GM23338 (cell line): ENCODE data around the gene SLC25A29. TPM values are rescaled to one million over a fixed set of nuclear protein-coding genes. Genes with fewer than 3 reads are reported as not detected.
A peak's percentile ranks its signal among the peaks of the same experiment; 100 is the strongest.

Source experiments
- ATAC-seq: fragments of 200-7000 bp; cut with Tn5 transposase; 3 replicates; pipeline ENCODE4 v1.9.1; 2020
- DNase-seq: peaks from one replicate; pipeline ENCODE4 v3.0.0-alpha.2; 2015; ENCODE audit warnings: low spot score
- H2AFZ ChIP-seq: fragments of 200-600 bp; sonication (generic); 2 replicates; pipeline ENCODE4 v1.8.0; 2016; ENCODE audit warnings: antibody characterized with exemption, mild to moderate bottlenecking, moderate library complexity
- H3F3A ChIP-seq: fragments of 200-600 bp; sonication (generic); replicated peaks from 2 replicates; pipeline ENCODE4 v1.8.0; 2017; ENCODE audit warnings: antibody characterized with exemption, mixed run types, low read depth
- H3K27ac ChIP-seq: fragments of 200-600 bp; sonication (generic); 2 replicates; pipeline ENCODE4 v1.6.1; 2016; ENCODE audit warnings: low read depth
- H3K27me3 ChIP-seq: fragments of 200-600 bp; sonication (generic); 2 replicates; pipeline ENCODE4 v1.8.0; 2016; ENCODE audit warnings: mild to moderate bottlenecking, mixed run types, moderate library complexity; ENCODE audit not compliant: insufficient read depth
- H3K36me3 ChIP-seq: fragments of 200-600 bp; sonication (generic); 2 replicates; pipeline ENCODE4 v1.8.0; 2016; ENCODE audit warnings: mild to moderate bottlenecking; ENCODE audit not compliant: insufficient read depth
- H3K4me1 ChIP-seq: fragments of 200-600 bp; sonication (generic); 2 replicates; pipeline ENCODE4 v1.8.0; 2016; ENCODE audit warnings: mild to moderate bottlenecking, moderate library complexity; ENCODE audit not compliant: insufficient read depth
- H3K4me2 ChIP-seq: fragments of 200-600 bp; sonication (generic); 2 replicates; pipeline ENCODE4 v1.7.1; 2017; ENCODE audit warnings: mixed run types
- H3K4me3 ChIP-seq: fragments of 200-600 bp; sonication (generic); 2 replicates; pipeline ENCODE4 v1.6.1; 2016; ENCODE audit warnings: mixed run types
- H3K79me2 ChIP-seq: fragments of 200-600 bp; sonication (generic); replicated peaks from 2 replicates; pipeline ENCODE4 v1.8.0; 2017; ENCODE audit warnings: mild to moderate bottlenecking; ENCODE audit not compliant: insufficient read depth
- H3K9me2 ChIP-seq: fragments of 200-600 bp; sonication (generic); 2 replicates; pipeline ENCODE4 v1.8.0; 2017; ENCODE audit not compliant: insufficient read depth
- H4K20me1 ChIP-seq: fragments of 200-600 bp; sonication (generic); replicated peaks from 2 replicates; pipeline ENCODE4 v1.8.0; 2017; ENCODE audit warnings: mild to moderate bottlenecking; ENCODE audit not compliant: insufficient read depth
- H3K27ac Mint-ChIP-seq: 2 replicates; pipeline ENCODE4 v1.8.0; 2020; ENCODE audit warnings: inconsistent platforms, mild to moderate bottlenecking, moderate library complexity, mixed read lengths
- H3K27me3 Mint-ChIP-seq: 3 replicates; pipeline ENCODE4 v1.8.0; 2022; ENCODE audit warnings: low read depth, mild to moderate bottlenecking, moderate library complexity, mixed read lengths, inconsistent platforms; ENCODE audit not compliant: insufficient read depth, poor library complexity
- H3K36me3 Mint-ChIP-seq: 3 replicates; pipeline ENCODE4 v1.8.0; 2021; ENCODE audit warnings: low read depth, mild to moderate bottlenecking, inconsistent platforms, moderate library complexity, mixed read lengths
- H3K4me1 Mint-ChIP-seq: 3 replicates; pipeline ENCODE4 v1.8.0; 2020; ENCODE audit warnings: mild to moderate bottlenecking, inconsistent platforms, mixed read lengths
- H3K4me3 Mint-ChIP-seq: 3 replicates; pipeline ENCODE4 v1.8.0; 2021; ENCODE audit warnings: moderate library complexity, mild to moderate bottlenecking, inconsistent platforms, mixed read lengths
- H3K9me3 Mint-ChIP-seq: 3 replicates; pipeline ENCODE4 v1.8.0; 2020; ENCODE audit warnings: moderate library complexity, mild to moderate bottlenecking, inconsistent platforms, mixed read lengths
- CREB1 ChIP-seq: fragments of 250-450 bp; sonication (Bioruptor Pico); IDR thresholded peaks from 2 replicates; pipeline ENCODE4 v1.5.0; 2020; ENCODE audit warnings: low read depth, mild to moderate bottlenecking, moderate library complexity
- EZH2 ChIP-seq: fragments of 200-600 bp; sonication (generic); IDR thresholded peaks from one replicate; pipeline ENCODE4 v1.8.0; 2017; ENCODE audit warnings: antibody characterized with exemption, mild to moderate bottlenecking, low read depth; ENCODE audit not compliant: unreplicated experiment
- JUNB ChIP-seq: IDR thresholded peaks from one replicate; pipeline ENCODE4 v1.6.1; 2016; ENCODE audit warnings: antibody characterized with exemption; ENCODE audit not compliant: unreplicated experiment
- POLR2AphosphoS5 ChIP-seq: IDR thresholded peaks from 2 replicates; pipeline ENCODE4 v1.6.1; 2016; ENCODE audit warnings: antibody characterized with exemption, low read depth
- REST ChIP-seq: IDR thresholded peaks from one replicate; pipeline ENCODE4 v1.6.1; 2018; ENCODE audit warnings: antibody characterized with exemption; ENCODE audit not compliant: unreplicated experiment
- ZNF114 ChIP-seq: fragments of 250-450 bp; sonication (Bioruptor Pico); IDR thresholded peaks from 2 replicates; pipeline ENCODE4 v1.5.0; 2020; ENCODE audit warnings: mild to moderate bottlenecking, moderate library complexity
- ZNF331 ChIP-seq: fragments of 250-450 bp; sonication (Bioruptor Pico); IDR thresholded peaks from 2 replicates; pipeline ENCODE4 v1.5.0; 2020; ENCODE audit warnings: low read depth, mild to moderate bottlenecking, moderate library complexity
- ZNF462 ChIP-seq: fragments of 250-450 bp; sonication (Bioruptor Pico); IDR thresholded peaks from 2 replicates; pipeline ENCODE4 v1.5.0; 2020; ENCODE audit warnings: mild to moderate bottlenecking, moderate library complexity
- polyA plus RNA-seq: library from polyadenylated mRNA; unstranded; fragments of >200 nt; fragmentation: Nextera tagmentation; extraction: Ambion mirVana; gene quantifications from 2 replicates; pipeline ENCODE4 v1.2.1, GENCODE V29; 2016
- total RNA-seq: library from RNA; depleted of rRNA; stranded (reverse); fragments of >200 nt; shearing (Covaris generic); gene quantifications from 2 replicates; pipeline ENCODE4 v1.2.3, GENCODE V29; 2014

The SLC25A29 gene
- total and polyA plus RNA-seq, 2 experiments from 2014 or later = 65.6 to 206 TPM

- no peak for TF ChIP-seq JUNB
- TF ChIP-seq ZNF331 (CRISPR knock-in tag) = no peak
- TF ChIP-seq REST = no peak
- TF ChIP-seq ZNF114 (CRISPR knock-in tag) = no peak
- TF ChIP-seq EZH2 = no peak
- no peak for TF ChIP-seq CREB1
- no peak for TF ChIP-seq POLR2AphosphoS5
Measured at GRCh38 chr14:100341301-100342031, 35.2 kb upstream of the SLC25A29 start (continued).

GRCh38 chr14:100340423-100340813 lies 34.2 kb upstream of the SLC25A29 start:
- no peak overlapping the region for H3K4me2 ChIP-seq
- no peaks in the 10 kb centered on the region for H3K4me1 ChIP-seq
- peaks cover 10% of the 10 kb centered on the region for H3K27me3 Mint-ChIP-seq
- H2AFZ ChIP-seq = no peak overlapping the region
- H3K27me3 ChIP-seq = no peaks in the 10 kb centered on the region
- no peak overlapping the region for H3K4me3 ChIP-seq
- no peaks in the 10 kb centered on the region for H3F3A ChIP-seq
- no peak for DNase-seq
- no peak overlapping the region for H3K4me3 Mint-ChIP-seq
- H3K79me2 ChIP-seq = no peaks in the 10 kb centered on the region
- no peak for ATAC-seq
- no peaks in the 10 kb centered on the region; the same call in 2 of the 3 replicates for H3K4me1 Mint-ChIP-seq
- H3K36me3 ChIP-seq = peaks cover 29% of the 10 kb centered on the region
- peaks cover 93% of the 10 kb centered on the region for H3K36me3 Mint-ChIP-seq
- H3K9me2 ChIP-seq = no peaks in the 10 kb centered on the region
- peak overlapping the region; percentile 75; the same call in 1 of the 2 replicates for H3K27ac Mint-ChIP-seq
- H4K20me1 ChIP-seq = no peaks in the 10 kb centered on the region
- H3K9me3 Mint-ChIP-seq = peaks cover 3% of the 10 kb centered on the region; the same call in 2 of the 3 replicates
- H3K27ac ChIP-seq = no peak overlapping the region
- TF ChIP-seq CREB1 (no peak), REST (no peak), JUNB (no peak), EZH2 (no peak), ZNF114 (CRISPR knock-in tag) (no peak), POLR2AphosphoS5 (no peak), ZNF462 (no peak)
